GM21381 (cell line): ENCODE data around the gene TBCD.
A peak's percentile ranks its signal among the peaks of the same experiment; 100 is the strongest.

Experiments
- ATAC-seq: cut with Tn5 transposase; IDR thresholded peaks from one replicate; pipeline ENCODE4 v1.9.1; 2021; ENCODE audit warnings: mild to moderate bottlenecking, moderate library complexity; ENCODE audit not compliant: unreplicated experiment

TBCD gene

DNA sequence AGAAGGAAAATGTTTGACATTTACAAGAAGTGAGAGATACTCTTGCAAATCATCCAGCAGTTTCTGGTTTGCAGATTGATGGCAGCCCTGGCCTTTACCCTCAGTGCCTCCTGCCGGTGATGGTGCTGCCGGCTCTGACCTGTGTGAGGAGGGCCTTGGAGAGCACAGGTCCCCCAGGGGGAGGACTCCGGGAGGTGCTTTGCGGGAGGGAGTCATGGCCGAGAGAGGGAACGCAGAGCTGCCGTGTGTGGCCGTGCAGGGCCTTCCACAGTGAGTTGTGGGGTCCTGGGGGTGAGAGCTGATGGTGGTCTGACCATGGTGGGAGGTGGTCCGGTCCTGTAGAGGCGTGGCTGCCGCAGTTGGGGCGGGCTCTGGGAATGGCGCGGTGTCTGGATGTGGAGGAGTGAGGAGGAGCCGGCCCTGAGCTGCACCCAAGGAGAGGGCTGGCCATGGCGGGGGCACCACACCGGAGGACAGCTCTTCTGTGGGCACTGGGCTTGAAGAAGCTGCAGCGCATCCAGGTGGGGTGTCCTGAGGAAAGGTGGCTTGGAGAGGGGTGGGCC, 116.0 kb downstream of the TBCD start:
- no peak for ATAC-seq

DNA sequence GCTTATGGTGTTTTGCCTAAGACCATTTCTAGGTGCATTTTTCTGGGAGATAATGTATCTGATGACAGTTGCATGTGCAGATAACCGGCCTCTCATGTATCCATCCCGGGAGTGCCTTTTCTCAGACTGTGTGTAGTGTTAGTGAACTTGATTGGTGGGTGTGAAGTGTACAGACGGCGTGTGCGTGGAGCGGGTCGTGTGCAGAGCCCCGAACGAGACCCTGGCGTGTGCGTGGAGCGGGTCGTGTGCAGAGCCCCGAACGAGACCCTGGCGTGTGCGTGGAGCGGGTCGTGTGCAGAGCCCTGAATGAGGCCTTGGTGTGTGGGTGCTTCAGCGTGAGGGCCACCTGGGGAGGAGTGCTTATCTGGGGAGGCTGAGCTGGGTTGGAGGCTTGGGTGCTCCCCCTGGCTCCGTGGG, 116.9 kb downstream of the TBCD start:
- ATAC-seq, result no peak

DNA sequence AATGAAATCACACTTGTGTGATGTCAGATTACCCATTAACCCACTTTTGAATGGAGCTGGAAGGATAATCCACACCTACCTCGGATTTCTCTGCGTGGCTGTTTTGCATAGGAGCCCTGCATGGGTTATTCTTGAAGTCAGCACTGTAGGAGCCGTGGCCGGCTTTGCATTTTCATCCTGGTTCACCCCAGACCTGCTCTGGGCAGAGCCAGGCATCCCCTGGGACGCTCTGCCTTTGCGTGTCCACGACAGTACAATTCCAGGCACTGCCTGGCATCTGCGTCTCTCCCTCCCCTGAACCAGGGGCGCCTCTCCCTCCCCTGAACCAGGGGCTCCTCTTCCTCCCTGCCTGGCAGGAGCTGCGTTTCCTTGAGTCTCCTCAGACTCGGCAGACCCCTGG, 117.7 kb downstream of the TBCD start:
- no peak for ATAC-seq

DNA sequence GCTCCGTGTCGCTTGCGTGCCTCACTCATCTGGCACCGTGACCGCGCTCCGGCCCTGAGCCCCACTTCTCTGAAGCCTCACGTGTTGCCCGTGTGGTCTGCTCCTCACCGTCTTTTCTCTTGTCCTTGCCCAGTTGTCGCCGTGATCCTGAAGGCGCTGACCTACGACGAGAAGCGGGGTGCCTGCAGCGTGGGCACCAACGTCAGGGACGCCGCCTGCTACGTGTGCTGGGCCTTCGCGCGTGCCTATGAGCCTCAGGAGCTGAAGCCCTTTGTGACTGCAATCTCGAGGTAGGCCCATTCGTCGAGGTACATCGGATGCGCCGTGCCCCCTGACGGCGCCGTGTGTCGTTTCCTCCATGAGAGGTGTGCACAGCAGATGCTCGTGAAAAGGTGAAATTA, 118.2 kb downstream of the TBCD start:
- ATAC-seq, result no peak

DNA sequence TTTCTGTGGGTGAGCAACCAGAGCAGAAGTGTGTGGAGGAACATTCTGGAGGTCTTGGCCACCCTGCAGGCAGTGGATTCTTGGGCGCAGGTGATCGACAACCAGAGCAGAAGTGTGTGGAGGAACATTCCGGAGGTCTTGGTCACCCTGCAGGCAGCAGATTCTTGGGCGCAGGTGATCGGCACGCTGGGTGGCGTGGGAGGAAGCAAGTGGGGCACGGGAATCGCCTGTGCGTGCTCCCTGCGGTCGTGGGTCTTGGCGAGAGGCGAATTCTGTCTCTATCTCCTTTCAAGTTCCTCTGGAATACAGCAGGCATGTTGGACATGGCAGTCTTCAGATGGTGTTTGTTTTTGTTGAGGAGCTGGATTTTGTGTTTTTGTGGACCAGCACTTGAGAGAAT, 118.7 kb downstream of the TBCD start:
- ATAC-seq, result no peak

DNA sequence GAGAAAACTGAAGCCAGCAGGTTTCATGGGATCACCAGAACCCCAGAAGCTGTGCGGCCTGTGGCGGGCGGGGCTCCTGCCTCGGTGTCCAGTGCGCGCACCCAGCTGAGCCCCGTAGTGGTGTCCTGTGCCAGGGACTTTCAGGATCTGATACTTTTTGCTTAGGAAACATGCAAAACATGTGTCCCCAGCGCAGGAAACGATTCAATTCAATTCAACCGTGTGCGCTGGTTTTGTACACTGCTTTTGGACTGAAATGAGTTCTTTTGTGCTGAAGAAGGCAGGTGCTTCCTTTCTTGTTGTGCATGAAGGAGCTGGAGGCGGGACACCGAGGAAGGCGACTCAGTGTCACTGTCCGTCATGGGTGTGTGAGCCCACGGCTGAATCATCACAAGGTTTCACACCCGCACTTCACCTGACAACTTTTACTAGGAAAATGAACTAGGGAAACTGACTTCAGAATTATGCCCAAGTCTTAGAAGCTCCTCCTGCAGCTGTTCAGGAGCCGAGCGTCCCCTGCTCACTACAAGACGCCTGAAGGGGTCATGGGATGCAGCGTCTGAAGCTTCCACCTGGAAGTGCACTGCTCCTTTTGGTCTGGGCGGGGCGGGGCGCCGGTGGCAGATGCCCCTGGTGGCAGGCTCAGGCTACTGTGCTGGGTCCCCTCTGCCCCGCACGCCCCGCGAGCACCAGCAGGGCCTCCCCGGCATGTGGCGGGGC, 119.4 kb downstream of the TBCD start:
- peak; percentile 59 for ATAC-seq

DNA sequence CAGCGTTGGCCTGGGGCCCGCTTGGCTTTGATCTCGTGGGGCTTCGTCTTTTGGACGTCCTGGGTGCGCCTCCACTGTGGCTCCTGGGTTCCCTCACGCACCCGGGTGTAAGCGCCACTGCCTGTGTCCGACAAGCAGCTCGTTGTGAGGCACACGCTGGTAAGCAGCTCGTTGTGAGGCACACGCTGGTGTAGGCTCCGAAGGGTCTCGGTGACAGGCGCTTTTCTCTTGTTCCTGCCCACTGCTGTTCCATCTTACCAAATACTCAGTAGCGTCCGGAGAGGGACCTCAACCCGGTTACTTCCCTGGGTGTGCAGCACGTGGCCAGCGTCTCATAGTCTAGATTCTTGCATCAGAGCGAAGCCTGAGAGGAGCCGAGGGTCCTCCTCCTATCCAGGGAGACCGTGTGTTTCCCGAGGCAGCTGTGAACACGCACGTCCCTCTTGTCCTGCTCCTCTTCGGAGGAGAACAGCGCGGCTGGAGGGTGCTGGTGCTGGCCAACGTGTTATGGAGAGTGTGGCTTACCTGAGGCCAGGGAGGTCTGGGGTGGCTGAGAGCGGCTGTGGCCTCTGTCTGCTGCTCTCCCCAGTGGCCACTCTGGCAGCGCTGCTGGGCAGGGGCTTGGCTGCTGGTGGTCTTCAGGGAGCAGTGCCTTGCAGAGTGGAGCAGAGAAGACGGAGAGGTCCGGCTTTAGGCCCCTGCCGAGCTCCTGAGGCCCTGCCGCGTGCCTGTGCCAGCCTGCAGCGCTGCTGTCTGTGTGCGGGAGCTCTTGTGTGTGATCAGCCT, 120.1 kb downstream of the TBCD start:
- no peak for ATAC-seq

DNA sequence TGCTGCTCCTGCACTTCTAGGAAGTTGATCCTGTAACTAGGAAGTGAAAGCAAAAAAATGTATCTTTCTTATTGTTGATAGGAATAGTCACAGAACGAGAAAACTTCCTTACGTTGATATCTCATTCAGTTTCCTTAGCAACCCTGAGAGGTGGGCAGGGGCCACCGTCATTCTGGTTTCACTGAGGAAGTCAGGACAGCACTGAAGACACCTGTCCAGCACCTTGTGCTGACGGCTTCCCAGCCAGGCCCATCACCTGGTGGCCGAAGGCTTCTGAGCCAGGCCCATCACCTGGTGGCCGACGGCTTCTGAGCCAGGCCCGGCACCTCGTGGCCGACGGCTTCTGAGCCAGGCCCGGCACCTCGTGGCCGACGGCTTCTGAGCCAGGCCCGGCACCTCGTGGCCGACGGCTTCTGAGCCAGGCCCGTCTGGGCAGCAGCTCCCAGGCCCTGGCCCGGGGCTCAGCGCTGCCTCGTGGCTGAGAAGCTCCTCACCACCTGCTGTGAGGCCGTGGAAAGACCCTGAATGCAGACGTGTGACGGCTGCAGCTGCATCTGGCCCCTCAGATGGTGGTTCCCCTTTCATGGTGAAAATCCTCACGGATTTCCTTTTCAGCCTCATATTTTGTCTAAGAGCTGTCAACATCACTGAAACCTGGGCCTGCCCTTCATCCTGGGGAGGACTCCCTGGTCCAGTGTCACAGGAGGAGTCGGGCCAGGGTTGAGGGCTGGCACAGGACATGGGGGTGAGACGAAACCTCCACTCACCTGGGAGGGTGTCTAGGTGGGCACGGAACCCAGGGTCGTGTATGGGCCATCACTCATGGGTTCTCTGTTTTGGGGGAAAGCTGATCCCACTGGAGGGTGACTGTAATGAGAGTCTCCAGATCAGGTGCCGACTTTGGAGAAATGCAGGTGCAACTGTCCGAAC, 121.0 kb downstream of the TBCD start:
- ATAC-seq, result no peak

DNA sequence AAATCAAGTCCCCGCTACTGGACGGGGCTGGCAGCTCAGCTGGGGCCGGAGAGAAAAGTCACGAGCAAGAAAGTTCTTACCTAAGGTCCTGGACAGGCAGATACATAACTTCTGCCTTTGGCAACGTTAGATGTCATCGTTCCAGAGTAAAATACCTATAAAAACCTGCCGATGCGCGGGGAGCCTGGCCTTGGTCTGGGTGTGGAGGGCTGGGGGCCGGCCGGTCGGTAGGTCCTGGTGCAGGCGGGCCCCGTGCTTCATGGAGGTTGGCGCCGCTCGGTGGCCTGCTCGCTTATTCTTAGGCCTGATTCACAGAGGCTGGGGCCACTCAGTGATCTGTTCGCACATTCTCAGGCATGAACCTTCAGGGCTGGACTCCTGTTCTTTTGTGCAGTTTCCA, 121.7 kb downstream of the TBCD start:
- no peak for ATAC-seq

DNA sequence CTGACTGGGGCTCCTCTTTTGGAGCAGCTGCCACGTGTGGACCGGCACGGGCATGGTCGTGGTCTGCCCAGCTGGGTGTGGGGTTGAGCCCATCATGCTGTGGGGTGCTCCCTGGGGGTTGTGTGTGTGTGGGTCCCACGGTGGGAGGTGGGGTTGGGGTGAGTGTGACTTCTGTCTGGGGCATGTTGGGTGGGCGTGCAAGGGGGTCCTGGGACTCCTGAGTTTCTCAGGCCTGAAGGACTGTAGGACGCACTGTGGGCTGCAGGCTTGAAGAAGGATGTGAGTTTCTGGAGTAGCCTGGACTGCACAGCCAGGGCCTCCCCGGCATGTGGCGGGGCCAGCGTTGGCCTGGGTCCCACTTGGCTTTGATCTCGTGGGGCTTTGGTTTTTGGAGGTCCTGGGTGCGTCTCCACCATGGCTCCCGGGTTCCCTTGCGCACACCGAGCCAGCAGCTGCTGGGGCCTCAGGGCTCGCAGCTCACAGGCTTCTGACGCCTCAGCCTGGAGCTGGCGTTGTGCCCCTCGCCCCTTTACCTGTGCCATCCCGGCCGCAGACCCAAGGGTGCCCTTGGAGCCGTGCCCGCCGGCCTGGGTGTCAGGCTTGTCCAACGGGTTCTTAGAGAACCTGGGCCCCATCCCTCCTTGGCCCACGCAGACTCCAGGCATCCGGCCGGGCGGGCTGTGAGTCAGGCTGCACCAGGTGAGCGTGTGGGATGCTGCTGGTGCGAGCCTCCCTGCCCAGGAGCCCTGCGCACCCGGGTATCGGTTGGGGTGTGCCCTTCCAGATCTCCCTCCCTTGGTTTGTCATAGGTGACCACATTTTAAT, 122.4 kb downstream of the TBCD start:
- no peak for ATAC-seq

DNA sequence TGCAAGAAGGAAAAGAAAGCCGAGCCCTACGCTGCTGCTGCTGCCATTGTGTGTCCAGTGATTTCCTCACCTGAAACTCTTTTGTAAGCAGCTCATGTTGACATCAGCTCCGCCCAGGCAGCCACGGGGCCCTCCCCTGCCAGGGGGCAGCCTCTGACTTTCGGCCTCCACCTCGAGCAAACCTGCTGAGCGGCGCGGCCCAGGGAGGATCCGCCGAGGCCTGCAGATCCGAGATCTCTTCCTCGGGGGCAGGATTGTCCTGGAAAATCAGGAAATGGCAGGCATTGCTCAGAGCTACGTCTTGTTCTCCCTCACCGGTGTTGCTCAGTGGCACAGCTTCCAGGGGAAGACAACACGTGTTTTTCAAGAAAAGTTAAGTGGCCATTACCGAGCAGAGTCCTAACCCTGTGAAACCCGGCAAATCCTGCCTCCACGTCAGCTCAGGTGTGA, 123.6 kb downstream of the TBCD start:
- ATAC-seq, result no peak

DNA sequence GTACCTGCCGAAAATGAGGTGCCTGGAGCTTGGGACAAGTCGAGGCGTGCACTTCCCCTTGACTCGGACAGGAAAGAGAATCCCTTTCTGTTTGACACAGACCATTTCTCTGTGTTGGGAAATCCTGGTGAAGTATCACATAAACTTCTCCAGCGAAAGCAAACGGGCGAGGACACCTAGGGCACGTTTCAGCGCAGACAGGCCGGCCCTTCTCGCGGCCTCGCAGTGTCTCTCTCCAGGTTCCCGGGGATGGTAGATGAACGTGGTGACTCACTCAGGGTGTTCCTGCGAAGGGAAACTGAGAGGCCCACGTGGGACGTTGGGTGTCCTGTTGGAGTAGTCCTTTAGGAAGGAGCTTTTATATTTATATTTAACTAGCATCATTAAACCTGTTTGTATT, 124.3 kb downstream of the TBCD start:
- no peak for ATAC-seq

DNA sequence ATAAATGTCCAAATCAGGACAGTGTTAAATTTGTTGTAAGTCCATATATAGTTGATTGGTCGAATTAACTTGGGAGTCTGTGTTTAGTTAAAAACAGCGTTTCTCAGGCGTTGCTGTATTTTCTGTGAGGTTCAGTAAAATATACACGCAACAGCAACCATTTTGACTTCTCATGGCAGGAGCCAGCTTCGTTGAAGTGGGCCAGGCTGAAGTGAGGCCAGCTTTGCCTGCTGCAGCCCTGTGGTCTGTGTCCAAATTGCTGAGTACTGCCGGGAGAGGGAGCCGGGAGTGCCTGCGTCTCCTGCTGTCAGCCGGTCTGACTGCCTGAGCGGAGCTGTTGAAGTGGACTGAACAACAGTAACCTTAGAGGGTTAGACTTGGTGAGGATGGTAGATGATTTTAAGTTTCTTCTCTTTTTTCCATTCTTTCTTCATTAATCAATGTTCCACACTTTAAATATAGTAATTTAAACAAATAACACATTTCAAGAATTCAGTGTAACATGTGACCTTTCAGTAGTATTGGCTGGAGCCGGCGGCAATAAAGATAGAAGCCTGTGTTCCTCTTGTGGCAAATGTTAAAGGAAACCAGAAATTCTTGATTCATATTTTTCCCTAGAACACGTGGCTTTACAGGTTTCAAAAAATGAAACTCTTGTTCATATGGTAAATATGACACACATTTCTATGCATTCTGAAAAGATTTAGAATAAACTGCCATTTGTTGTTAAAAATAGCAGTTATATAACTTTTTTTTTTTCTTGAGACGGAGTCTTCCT, 124.9 kb downstream of the TBCD start:
- no peak for ATAC-seq

DNA sequence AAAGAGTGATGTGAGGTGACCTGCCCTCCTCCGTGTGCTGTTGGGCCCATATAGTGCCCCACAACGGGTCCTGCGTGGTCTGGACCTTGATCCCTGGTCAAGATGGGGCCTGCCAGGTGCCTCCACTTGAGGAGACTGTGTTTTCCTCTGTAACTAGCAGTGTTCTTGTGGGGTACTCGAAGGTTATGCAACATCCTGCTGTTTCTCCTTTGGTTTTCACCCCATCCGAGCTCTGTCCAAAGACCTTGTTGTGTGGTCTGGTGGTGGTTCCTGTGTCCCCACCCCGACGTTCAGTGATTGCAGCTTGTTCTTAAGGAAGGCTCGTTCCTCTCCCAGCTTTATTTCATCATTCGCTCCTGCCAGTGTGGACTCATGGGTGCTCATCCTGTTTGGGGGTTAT, 126.7 kb downstream of the TBCD start:
- no peak for ATAC-seq

DNA sequence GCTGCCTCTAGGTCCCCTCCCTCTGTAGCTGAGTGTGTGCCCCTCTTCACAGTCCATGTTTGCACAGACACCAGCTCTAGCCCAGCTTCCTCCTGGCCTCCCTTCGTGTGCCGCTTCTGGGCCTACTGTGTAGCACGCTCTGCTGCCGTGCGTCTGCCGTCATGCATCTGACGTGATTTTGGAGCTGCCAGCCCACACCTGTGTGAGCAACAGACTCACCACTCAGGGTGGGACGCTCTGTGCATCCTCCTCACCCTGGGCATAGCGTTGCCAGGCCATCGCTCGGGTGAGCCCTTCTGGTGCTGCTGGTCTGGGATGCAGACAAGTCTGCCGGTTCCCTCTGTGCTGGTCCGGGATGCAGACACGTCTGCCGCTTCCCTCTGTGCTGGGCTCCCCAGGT, 127.4 kb downstream of the TBCD start:
- ATAC-seq, result no peak

DNA sequence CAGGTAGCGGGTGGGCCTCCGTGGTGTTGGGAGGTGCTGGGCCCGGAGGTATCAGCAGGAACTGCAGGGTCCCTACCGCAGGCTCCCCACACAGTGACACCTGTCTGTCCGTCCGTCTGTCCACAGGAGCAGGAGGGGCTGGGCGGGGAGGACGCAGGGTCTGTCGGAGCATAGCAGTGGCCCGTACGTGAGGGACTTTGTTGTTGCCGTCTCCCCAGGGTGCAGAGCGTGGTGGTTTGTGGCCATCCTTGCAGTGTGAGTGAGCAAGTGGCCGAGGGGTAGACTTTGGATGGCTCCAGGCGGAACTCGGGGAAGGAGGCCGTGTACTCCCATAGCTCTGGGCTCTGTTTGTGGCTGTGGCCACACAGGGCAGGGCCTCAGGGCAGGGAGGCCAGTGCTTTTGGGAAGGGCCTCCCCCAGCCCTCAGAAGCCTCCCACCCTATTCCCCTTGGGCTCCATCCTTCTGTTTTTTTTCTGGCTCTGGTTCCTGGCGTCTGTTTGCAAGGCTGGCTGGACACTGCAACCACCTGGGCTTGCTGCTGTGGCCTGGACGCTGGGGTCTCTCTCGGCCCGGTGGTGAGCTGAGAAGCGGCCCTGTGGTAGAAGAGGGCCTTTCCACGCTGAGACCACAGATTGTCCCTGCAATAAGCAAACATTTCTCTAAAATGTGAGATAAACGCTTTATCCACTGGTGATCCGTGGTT, 128.9 kb downstream of the TBCD start:
- no peak for ATAC-seq

DNA sequence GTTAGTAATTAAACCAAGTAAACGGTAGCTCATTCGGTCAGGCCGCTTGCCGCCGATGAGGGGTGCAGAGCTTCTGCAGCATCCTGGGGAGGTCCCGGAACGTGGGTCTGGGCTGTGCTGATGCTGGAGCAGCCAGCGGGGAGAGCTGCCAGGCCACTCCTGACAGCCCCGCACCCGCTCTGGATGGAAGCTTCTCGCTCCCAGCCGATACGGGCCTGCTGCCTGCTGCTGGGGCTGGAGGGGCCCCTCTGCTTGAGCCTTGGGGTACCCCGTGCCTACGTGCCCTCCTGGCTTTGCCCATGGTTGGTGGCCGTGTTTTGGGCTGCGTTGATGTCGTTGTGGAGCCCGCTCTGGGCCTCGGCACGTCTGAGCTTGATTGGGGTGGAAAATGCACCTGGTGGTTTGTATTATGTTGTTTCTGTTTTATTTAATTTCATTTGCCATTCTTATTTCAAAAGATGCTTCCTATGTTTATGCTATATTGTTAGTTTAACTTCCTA, 129.5 kb downstream of the TBCD start:
- ATAC-seq, result no peak

DNA sequence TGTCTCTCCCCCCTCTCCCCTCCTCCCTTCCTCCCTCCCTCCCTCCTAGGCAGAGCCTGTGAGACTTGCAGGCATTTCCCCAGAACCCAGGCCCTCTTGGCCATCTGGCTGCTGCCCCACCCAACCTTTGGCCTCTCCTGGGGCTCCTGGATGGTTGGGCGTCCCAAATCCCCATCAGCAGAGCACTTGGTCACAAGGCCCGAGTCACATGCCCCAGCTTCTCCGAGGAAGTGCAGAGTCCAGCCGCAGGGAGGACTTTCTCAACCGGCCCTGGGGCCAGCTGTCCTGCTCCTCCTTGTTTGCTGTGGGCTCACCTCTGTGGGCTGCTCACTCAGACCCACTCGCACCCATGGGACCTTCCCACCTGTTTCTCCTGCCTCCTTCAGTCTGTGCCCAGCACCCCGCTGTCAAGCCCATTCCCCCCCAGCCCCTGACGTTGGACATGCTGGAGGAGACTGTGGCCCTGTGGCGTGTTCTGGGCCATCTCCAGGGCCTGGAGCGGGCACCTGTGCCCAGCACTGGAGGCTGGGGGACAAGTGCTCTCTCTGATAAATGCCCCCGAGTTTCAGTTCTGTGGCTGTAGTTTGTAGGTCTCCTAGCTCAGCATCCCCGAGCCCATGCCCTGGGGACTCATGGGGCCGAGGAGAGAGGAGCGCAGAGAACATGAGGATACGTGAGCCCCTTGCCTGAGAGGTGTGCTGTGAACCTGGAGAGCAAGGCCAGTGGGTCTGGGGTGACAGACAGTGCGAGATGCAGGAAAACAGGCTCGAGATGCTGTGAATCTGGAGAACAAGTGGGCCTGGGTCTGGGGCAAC, 130.2 kb downstream of the TBCD start:
- ATAC-seq, result no peak
